ENCODE results near the gene RMND5A. TPM values are rescaled to one million over a fixed set of nuclear protein-coding genes. Genes with fewer than 3 reads are reported as not detected.

Gene RMND5A
- total RNA-seq, 1 donor from 2014 or later, result 53.7 TPM

DNA sequence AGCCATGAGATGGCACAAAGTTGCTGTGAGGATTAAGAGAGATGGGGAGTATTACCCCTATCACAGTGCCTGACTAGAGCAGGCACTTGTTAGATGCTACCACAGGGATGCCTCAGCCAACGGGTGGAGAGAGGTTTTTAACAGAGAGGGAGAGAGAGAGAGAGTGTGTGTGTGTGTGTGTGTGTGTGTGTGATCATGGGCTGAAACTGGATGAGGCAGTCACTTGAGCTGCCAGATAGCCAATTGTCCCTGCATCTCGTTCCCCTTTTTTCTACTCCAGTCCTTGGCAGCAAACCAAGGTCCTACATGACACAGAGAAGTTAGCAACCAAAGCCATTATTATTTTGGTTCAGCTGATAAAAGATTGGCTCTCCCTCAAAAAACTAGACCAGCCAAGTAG lies 67.6 kb downstream of the RMND5A start:
- Histone ChIP-seq H3K27me3 (ENCODE audit: control insufficient read depth, insufficient read depth, low read length) (peaks cover 35% of the 10 kb centered on the region), H3K4me3 (ENCODE audit: low read depth, low read length) (no peak overlapping the region), H3K36me3 (ENCODE audit: control insufficient read depth, insufficient read depth, low read length) (no peaks in the 10 kb centered on the region)
- TF ChIP-seq, protein P1, sequence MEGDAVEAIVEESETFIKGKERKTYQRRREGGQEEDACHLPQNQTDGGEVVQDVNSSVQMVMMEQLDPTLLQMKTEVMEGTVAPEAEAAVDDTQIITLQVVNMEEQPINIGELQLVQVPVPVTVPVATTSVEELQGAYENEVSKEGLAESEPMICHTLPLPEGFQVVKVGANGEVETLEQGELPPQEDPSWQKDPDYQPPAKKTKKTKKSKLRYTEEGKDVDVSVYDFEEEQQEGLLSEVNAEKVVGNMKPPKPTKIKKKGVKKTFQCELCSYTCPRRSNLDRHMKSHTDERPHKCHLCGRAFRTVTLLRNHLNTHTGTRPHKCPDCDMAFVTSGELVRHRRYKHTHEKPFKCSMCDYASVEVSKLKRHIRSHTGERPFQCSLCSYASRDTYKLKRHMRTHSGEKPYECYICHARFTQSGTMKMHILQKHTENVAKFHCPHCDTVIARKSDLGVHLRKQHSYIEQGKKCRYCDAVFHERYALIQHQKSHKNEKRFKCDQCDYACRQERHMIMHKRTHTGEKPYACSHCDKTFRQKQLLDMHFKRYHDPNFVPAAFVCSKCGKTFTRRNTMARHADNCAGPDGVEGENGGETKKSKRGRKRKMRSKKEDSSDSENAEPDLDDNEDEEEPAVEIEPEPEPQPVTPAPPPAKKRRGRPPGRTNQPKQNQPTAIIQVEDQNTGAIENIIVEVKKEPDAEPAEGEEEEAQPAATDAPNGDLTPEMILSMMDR (IDR thresholded peaks at IDR 0.05; ENCODE audit: insufficient read depth, low read length, severe bottlenecking), result no peak
- no peak for FAIRE-seq
- no peak for DNase-seq (ENCODE audit: low read depth)

GRCh38 chr2:86788165-86788564 lies 68.1 kb downstream of the RMND5A start:
- Histone ChIP-seq H3K36me3 (ENCODE audit: control insufficient read depth, insufficient read depth, low read length) (no peaks in the 10 kb centered on the region), H3K27me3 (ENCODE audit: control insufficient read depth, insufficient read depth, low read length) (peaks cover 35% of the 10 kb centered on the region), H3K4me3 (ENCODE audit: low read depth, low read length) (no peak overlapping the region)
- DNase-seq (ENCODE audit: low read depth) (no peak), FAIRE-seq (no peak)
- TF ChIP-seq, protein P1 (IDR thresholded peaks at IDR 0.05; ENCODE audit: insufficient read depth, low read length, severe bottlenecking), result no peak

DNA sequence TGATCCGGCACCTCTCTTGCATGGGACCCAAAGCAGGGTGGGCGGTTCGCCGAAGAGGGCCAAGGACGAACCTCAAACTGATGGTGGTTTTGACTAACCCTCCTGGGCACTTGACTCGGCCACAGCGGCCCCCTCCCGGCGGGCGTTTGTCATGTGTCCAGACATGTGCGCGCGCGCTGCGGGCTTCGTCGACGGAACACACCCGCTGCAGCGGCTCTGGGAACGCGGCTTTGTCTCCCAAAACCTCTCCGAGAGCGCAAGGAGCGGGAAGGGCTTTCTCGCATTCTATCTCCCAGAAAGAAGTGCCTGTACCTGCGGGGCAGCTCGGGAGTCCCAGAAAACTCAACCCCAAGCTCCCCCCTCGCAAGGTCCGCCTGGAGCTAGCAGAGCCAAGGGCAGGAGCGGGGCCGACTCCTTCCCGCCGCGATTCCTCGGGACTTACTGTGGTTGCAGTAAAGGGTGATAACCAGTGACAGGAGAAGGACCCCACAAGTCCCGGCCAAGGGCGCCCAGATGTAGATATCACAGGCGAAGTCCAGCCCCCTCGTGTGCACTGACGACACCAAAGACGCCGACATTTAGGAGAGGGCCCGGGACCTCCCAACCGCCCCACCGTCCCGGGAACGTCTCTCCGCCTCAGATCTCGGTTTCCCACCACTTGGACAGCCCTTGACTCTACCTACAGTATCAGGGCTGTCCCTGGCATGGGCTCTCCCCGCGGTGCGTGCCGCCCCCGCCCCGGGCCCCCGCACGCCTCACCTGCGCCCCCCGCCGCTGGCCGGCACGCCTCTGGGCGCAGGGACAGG lies 69.0 kb downstream of the RMND5A start:
- FAIRE-seq (no peak), DNase-seq (ENCODE audit: low read depth) (no peak)
- TF ChIP-seq, protein P1 (IDR thresholded peaks at IDR 0.05; ENCODE audit: insufficient read depth, low read length, severe bottlenecking), result no peak
- no peaks in the 10 kb centered on the region for H3K36me3 ChIP-seq (ENCODE audit: control insufficient read depth, insufficient read depth, low read length)
- H3K4me3 ChIP-seq (ENCODE audit: low read depth, low read length), result no peak overlapping the region
- peaks cover 35% of the 10 kb centered on the region for H3K27me3 ChIP-seq (ENCODE audit: control insufficient read depth, insufficient read depth, low read length)

GRCh38 chr2:86789687-86790133 lies 69.6 kb downstream of the RMND5A start:
- no peak for DNase-seq (ENCODE audit: low read depth)
- H3K4me3 ChIP-seq (ENCODE audit: low read depth, low read length), result no peak overlapping the region

DNA sequence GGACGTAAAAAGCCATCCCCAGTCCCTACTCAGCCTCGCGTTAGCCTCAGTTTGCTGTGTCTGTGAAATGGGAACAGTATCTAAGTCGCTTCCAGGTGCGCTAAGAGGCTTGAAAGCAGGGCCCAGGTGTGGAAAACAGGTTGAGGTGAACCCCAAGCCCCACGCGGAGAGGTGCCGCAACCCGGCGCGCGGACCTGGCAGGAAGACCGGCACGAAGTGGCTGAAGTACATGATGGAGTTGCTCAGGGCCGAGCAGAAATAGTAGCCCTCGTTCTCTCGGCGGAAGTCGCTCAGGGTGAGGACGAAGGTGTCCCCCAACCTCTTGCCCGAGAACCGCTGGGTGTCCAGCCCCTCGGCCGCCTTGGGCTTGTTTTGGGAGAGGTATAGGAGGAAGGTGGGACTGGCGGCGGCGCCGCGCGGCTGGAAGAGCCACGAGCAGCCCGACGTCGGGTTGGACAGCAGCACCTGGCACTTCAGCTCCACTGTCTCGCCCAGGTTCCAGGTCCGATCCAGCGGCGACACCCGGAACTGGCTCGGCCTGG lies 70.1 kb downstream of the RMND5A start:
- no peak for FAIRE-seq

More at GRCh38 chr2:86789687-86790133, 69.6 kb downstream of the RMND5A start:
- TF ChIP-seq, protein P1 (IDR thresholded peaks at IDR 0.05; ENCODE audit: insufficient read depth, low read length, severe bottlenecking), result no peak
- H3K27me3 ChIP-seq (ENCODE audit: control insufficient read depth, insufficient read depth, low read length), result peaks cover 36% of the 10 kb centered on the region
- no peaks in the 10 kb centered on the region for H3K36me3 ChIP-seq (ENCODE audit: control insufficient read depth, insufficient read depth, low read length)
- FAIRE-seq, result no peak

More for the DNA sequence above, 70.1 kb downstream of the RMND5A start:
- TF ChIP-seq, protein P1 (IDR thresholded peaks at IDR 0.05; ENCODE audit: insufficient read depth, low read length, severe bottlenecking), result no peak
- H3K4me3 ChIP-seq (ENCODE audit: low read depth, low read length), result no peak overlapping the region
- H3K27me3 ChIP-seq (ENCODE audit: control insufficient read depth, insufficient read depth, low read length), result peaks cover 36% of the 10 kb centered on the region
- DNase-seq (ENCODE audit: low read depth), result no peak
- H3K36me3 ChIP-seq (ENCODE audit: control insufficient read depth, insufficient read depth, low read length), result no peaks in the 10 kb centered on the region
